HepG2 (cell line): ENCODE results near the gene FXR2. TPM values are rescaled to one million over a fixed set of nuclear protein-coding genes. Genes with fewer than 3 reads are reported as not detected.

Experiments
- ASH2L ChIP-seq: fragments of 300-600, 200-600 bp; sonication (generic); IDR thresholded peaks from 2 replicates; pipeline ENCODE4 v1.7.0; 2017; ENCODE audit warnings: low read depth, mild to moderate bottlenecking, moderate library complexity, mixed read lengths, low read length; ENCODE audit not compliant: insufficient read length
- CC2D1A ChIP-seq: sonication (generic); formaldehyde crosslinking; IDR thresholded peaks from 2 replicates; pipeline ENCODE4 v1.8.1; 2023; ENCODE audit warnings: mild to moderate bottlenecking, missing genetic modification reagents
- ELF4 ChIP-seq: sonication (generic); formaldehyde crosslinking; IDR thresholded peaks from 2 replicates; pipeline ENCODE4 v1.5.0; 2020; ENCODE audit warnings: missing genetic modification reagents, mild to moderate bottlenecking, moderate library complexity, borderline replicate concordance
- ERF ChIP-seq: IDR thresholded peaks from 2 replicates; pipeline ENCODE4 v1.6.1; 2018; ENCODE audit warnings: missing biosample characterization, missing genetic modification reagents
- HNF1B ChIP-seq: sonication (generic); formaldehyde crosslinking; IDR thresholded peaks from 2 replicates; pipeline ENCODE4 v1.5.1; 2020; ENCODE audit warnings: mild to moderate bottlenecking, moderate library complexity, missing genetic modification reagents
- HNRNPL ChIP-seq: fragments of 200-400 bp; formaldehyde crosslinking; IDR thresholded peaks from 2 replicates; pipeline ENCODE4 v1.6.1; 2017; ENCODE audit warnings: mild to moderate bottlenecking, low read depth, low read length
- KDM5B ChIP-seq: sonication (generic); formaldehyde crosslinking; IDR thresholded peaks from 2 replicates; pipeline ENCODE4 v1.4.0; 2020; ENCODE audit warnings: missing genetic modification reagents, mild to moderate bottlenecking, borderline replicate concordance
- MED13 ChIP-seq: sonication (generic); formaldehyde crosslinking; IDR thresholded peaks from 2 replicates; pipeline ENCODE4 v1.5.0; 2020; ENCODE audit warnings: missing genetic modification reagents
- RFX5 ChIP-seq: IDR thresholded peaks from 2 replicates; pipeline ENCODE4 v1.6.1; 2011; ENCODE audit warnings: low read depth, low read length, improper control_type of control experiment
- RORA ChIP-seq: sonication (generic); formaldehyde crosslinking; IDR thresholded peaks from 2 replicates; pipeline ENCODE4 v1.5.0; 2020; ENCODE audit warnings: mild to moderate bottlenecking, missing genetic modification reagents, moderate library complexity
- SSRP1 ChIP-seq: IDR thresholded peaks from 2 replicates; pipeline ENCODE4 v1.6.1; 2016; ENCODE audit warnings: control low read depth
- TAF1 ChIP-seq: sonication (generic); formaldehyde crosslinking; IDR thresholded peaks from 2 replicates; pipeline ENCODE4 v1.4.0; 2020; ENCODE audit warnings: missing genetic modification reagents
- TFDP2 ChIP-seq: sonication (generic); formaldehyde crosslinking; IDR thresholded peaks from 2 replicates; pipeline ENCODE4 v1.4.0; 2020; ENCODE audit warnings: missing genetic modification reagents
- TP53 ChIP-seq: sonication (generic); formaldehyde crosslinking; conservative IDR thresholded peaks from 2 replicates; pipeline ENCODE4 v1.4.0; 2020; ENCODE audit warnings: missing genetic modification reagents
- ZBTB42 ChIP-seq: sonication (generic); formaldehyde crosslinking; IDR thresholded peaks from 2 replicates; pipeline ENCODE4 v1.5.0; 2020; ENCODE audit warnings: mild to moderate bottlenecking, missing genetic modification reagents
- ZNF335 ChIP-seq: sonication (generic); formaldehyde crosslinking; IDR thresholded peaks from 2 replicates; pipeline ENCODE4 v1.4.0; 2020; ENCODE audit warnings: missing genetic modification reagents
- ZNF431 ChIP-seq: sonication (generic); formaldehyde crosslinking; IDR thresholded peaks from 2 replicates; pipeline ENCODE4 v1.9.0; 2022; ENCODE audit warnings: missing genetic modification reagents, low read depth, mild to moderate bottlenecking, borderline replicate concordance
- ZNF468 ChIP-seq: sonication (generic); formaldehyde crosslinking; IDR thresholded peaks from 2 replicates; pipeline ENCODE4 v1.8.0; 2022; ENCODE audit warnings: mild to moderate bottlenecking, moderate library complexity, missing genetic modification reagents
- ZNF563 ChIP-seq: sonication (generic); formaldehyde crosslinking; IDR thresholded peaks from 2 replicates; pipeline ENCODE4 v1.8.0; 2022; ENCODE audit warnings: mild to moderate bottlenecking, moderate library complexity, missing genetic modification reagents
- ZNF644 ChIP-seq: IDR thresholded peaks from 2 replicates; pipeline ENCODE4 v1.6.1; 2016; ENCODE audit warnings: low read depth
- ZNF709 ChIP-seq: sonication (generic); formaldehyde crosslinking; IDR thresholded peaks from 2 replicates; pipeline ENCODE4 v1.5.0; 2020; ENCODE audit warnings: mild to moderate bottlenecking, missing genetic modification reagents
- ZNF746 ChIP-seq: sonication (generic); formaldehyde crosslinking; IDR thresholded peaks from 2 replicates; pipeline ENCODE4 v1.8.0; 2022; ENCODE audit warnings: mild to moderate bottlenecking, missing genetic modification reagents
- ZNF75D ChIP-seq: sonication (generic); formaldehyde crosslinking; IDR thresholded peaks from 2 replicates; pipeline ENCODE4 v1.8.1; 2023; ENCODE audit warnings: missing genetic modification reagents, mild to moderate bottlenecking, borderline replicate concordance
- ZSCAN12 ChIP-seq: sonication (generic); formaldehyde crosslinking; IDR thresholded peaks from 2 replicates; pipeline ENCODE4 v1.9.0; 2021; ENCODE audit warnings: mild to moderate bottlenecking, missing genetic modification reagents
- ZXDC ChIP-seq: sonication (generic); formaldehyde crosslinking; IDR thresholded peaks from 2 replicates; pipeline ENCODE4 v1.5.0; 2020; ENCODE audit warnings: mild to moderate bottlenecking, missing genetic modification reagents
- polyA plus RNA-seq, 8 experiments: library from polyadenylated mRNA; depleted of rRNA in 3 of 8; stranded (reverse) in 7 of 8; unstranded in 1 of 8; fragments of >200 nt; fragmentation: Illumina TruSeq in 4 of 8; extraction: Trizol in 4 of 8; gene quantifications; 2 replicates each; pipeline versions ENCODE4 v1.2.1 to v1.2.3, GENCODE V29; 2011 to 2016; ENCODE audit warnings: low read depth in 4 of 8, missing spikeins in 1 of 8, mixed read lengths in 1 of 8; ENCODE audit not compliant: insufficient read depth in 1 of 8
- total RNA-seq, 5 experiments: library from RNA; depleted of rRNA; stranded (reverse); fragments of >200 nt; fragmentation: Illumina TruSeq; extraction: Trizol; gene quantifications; 2 replicates each; pipeline ENCODE4 v1.2.3, GENCODE V29; 2016; ENCODE audit warnings: low read depth in 1 of 5

FXR2 gene
- total and polyA plus RNA-seq, 2 of the 13 experiments (the other 11 are each of a cell fraction or from before 2014, with no cell fraction given), result 20.9 to 24.4 TPM

- TF ChIP-seq TFDP2 (CRISPR knock-in tag) (0 out of 2 replicates have a peak, but pooled peaks have one; percentile 32), ZNF709 (CRISPR knock-in tag) (no peak), RORA (CRISPR knock-in tag) (no peak), HNRNPL (no peak), KDM5B (CRISPR knock-in tag) (peak; percentile 47; the same call in 1 of the 2 replicates), ZNF746 (CRISPR knock-in tag) (no peak), TAF1 (CRISPR knock-in tag) (0 out of 2 replicates have a peak, but pooled peaks have one; percentile 10), ERF (peak; percentile 32; the same call in 1 of the 2 replicates), ZNF75D (CRISPR knock-in tag) (0 out of 2 replicates have a peak, but pooled peaks have one; percentile 40), ASH2L (no peak), MED13 (CRISPR knock-in tag) (0 out of 2 replicates have a peak, but pooled peaks have one; percentile 32), CC2D1A (CRISPR knock-in tag) (no peak), ZNF335 (no peak), SSRP1 (CRISPR knock-in tag) (no peak), ZNF644 (CRISPR knock-in tag) (no peak), TP53 (CRISPR knock-in tag) (no peak), ZNF468 (CRISPR knock-in tag) (no peak), ZSCAN12 (CRISPR knock-in tag) (no peak), HNF1B (CRISPR knock-in tag) (peak; percentile 40; the same call in 1 of the 2 replicates), RFX5 (peak; percentile 84), ZNF431 (0 out of 2 replicates have a peak, but pooled peaks have one; percentile 26), ELF4 (CRISPR knock-in tag) (no peak), ZBTB42 (CRISPR knock-in tag) (no peak), ZNF563 (CRISPR knock-in tag) (peak; percentile 45; the same call in 1 of the 2 replicates), ZXDC (0 out of 2 replicates have a peak, but pooled peaks have one; percentile 3)
Observed at GRCh38 chr17:7614425-7615264, at the start of gene FXR2 (continued).
